SK-N-SH (cell line): ENCODE data around the gene PSG3.
"Not testable (repeated sequence)": the region's sequence is repeated elsewhere in the genome, so short reads cannot be mapped to it uniquely, and the experiment has no call there.

Experiments
- EP300 ChIP-seq, 2 experiments: IDR thresholded peaks; 2 replicates each; pipeline versions ENCODE4 v1.4.0 to v1.6.1; 2012; ENCODE audit warnings: borderline replicate concordance in 1 of 2, low read depth in 1 of 2, low read length in 1 of 2
- FOXJ3 ChIP-seq: sonication (generic); formaldehyde crosslinking; IDR thresholded peaks from 2 replicates; pipeline ENCODE4 v1.5.1; 2020; ENCODE audit warnings: mild to moderate bottlenecking, missing genetic modification reagents
- JUND ChIP-seq: IDR thresholded peaks from 2 replicates; pipeline ENCODE4 v1.4.0; 2012
- SIN3A ChIP-seq: IDR thresholded peaks from 2 replicates; pipeline ENCODE4 v1.6.1; 2012; ENCODE audit warnings: low read depth, mild to moderate bottlenecking, low read length, moderate library complexity, borderline replicate concordance
- TAF1 ChIP-seq: IDR thresholded peaks from 2 replicates; pipeline ENCODE4 v1.6.1; 2012; ENCODE audit warnings: low read depth, mild to moderate bottlenecking, low read length, moderate library complexity, borderline replicate concordance
- YY1 ChIP-seq: IDR thresholded peaks from 2 replicates; pipeline ENCODE4 v1.4.0; 2012; ENCODE audit warnings: low read depth, mild to moderate bottlenecking
- TF ChIP-seq, protein P1 (sequence below): fragments of 200-600 bp; sonication (generic); IDR thresholded peaks from 2 replicates; pipeline ENCODE4 v1.6.1; 2017; ENCODE audit warnings: antibody characterized with exemption, mild to moderate bottlenecking, moderate library complexity
- TF ChIP-seq, protein P2 (sequence below): IDR thresholded peaks from 2 replicates; pipeline ENCODE4 v1.4.0; 2012; ENCODE audit warnings: low read depth

DNA sequence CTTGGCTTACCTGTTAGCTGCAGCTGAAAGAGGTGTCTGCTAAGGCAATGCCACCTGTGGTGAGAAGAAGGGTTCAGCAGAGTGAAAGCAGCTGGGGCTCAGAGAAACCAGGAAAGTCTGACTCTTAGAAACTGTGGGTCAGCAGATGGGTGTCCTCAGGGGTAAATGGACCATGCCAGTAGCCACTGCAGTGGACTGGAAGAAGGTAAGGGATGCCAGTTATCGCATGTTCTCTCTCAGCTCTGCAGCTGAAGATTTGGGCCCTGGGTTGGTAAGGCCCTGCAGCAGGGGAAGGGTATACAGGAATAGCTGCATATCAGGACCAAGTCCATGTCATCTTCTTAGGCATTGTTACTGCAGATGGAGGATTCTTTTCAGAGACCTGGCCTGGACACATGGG, 12.0 kb upstream of the PSG3 start:
- TF ChIP-seq, protein P1, sequence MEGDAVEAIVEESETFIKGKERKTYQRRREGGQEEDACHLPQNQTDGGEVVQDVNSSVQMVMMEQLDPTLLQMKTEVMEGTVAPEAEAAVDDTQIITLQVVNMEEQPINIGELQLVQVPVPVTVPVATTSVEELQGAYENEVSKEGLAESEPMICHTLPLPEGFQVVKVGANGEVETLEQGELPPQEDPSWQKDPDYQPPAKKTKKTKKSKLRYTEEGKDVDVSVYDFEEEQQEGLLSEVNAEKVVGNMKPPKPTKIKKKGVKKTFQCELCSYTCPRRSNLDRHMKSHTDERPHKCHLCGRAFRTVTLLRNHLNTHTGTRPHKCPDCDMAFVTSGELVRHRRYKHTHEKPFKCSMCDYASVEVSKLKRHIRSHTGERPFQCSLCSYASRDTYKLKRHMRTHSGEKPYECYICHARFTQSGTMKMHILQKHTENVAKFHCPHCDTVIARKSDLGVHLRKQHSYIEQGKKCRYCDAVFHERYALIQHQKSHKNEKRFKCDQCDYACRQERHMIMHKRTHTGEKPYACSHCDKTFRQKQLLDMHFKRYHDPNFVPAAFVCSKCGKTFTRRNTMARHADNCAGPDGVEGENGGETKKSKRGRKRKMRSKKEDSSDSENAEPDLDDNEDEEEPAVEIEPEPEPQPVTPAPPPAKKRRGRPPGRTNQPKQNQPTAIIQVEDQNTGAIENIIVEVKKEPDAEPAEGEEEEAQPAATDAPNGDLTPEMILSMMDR = not testable (repeated sequence)
- not testable (repeated sequence) for TF ChIP-seq FOXJ3 (CRISPR knock-in tag); TAF1; EP300 (IDR thresholded peaks at IDR 0.05; ENCODE audit: borderline replicate concordance in 1 of 2, low read depth in 1 of 2, low read length in 1 of 2); SIN3A; YY1; JUND
- TF ChIP-seq, protein P2, sequence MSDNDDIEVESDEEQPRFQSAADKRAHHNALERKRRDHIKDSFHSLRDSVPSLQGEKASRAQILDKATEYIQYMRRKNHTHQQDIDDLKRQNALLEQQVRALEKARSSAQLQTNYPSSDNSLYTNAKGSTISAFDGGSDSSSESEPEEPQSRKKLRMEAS = not testable (repeated sequence)
